GM12873 (cell line): Measurements from ENCODE around the gene RFLNA.

Source experiments
- CTCF ChIP-seq: IDR thresholded peaks from 2 replicates; pipeline ENCODE4 v1.5.1; 2012; ENCODE audit warnings: low read depth, mild to moderate bottlenecking, moderate library complexity, low read length, control low read depth; ENCODE audit not compliant: insufficient read depth; ENCODE audit errors: missing control alignments

Gene RFLNA

GRCh38 chr12:124259154-124260066 lies 35.5 kb upstream of the RFLNA start:
- TF ChIP-seq CTCF = no peak

- no peak for TF ChIP-seq CTCF
Observed at GRCh38 chr12:124261885-124262284, 33.0 kb upstream of the RFLNA start.

- no peak for TF ChIP-seq CTCF
Observed at GRCh38 chr12:124264089-124264795, 30.7 kb upstream of the RFLNA start.

- no peak for TF ChIP-seq CTCF
Observed at GRCh38 chr12:124264879-124265278, 30.0 kb upstream of the RFLNA start.

GRCh38 chr12:124267205-124267778 lies 27.6 kb upstream of the RFLNA start:
- TF ChIP-seq CTCF = no peak

- no peak for TF ChIP-seq CTCF
Observed at GRCh38 chr12:124270671-124271070, 24.2 kb upstream of the RFLNA start.

- TF ChIP-seq CTCF = peak; percentile 57
Observed at GRCh38 chr12:124273630-124274029, 21.3 kb upstream of the RFLNA start.
